A673 (cell line): ENCODE data around the gene VAV1. TPM values are rescaled to one million over a fixed set of nuclear protein-coding genes. Genes with fewer than 3 reads are reported as not detected.
"Not testable (repeated sequence)": the region's sequence is repeated elsewhere in the genome, so short reads cannot be mapped to it uniquely, and the experiment has no call there.

ENCODE experiments used
- BruUV-seq: library from RNA; stranded (reverse); fragments of 400-500 nt; replicated peaks from 2 replicates; lab custom pipeline; 2021; lab: Mats Ljungman, UMichigan
- CTCF ChIA-PET: fragments of 300-600 bp; sonication (Branson Sonifier 250); formaldehyde crosslinking; loops from one replicate; lab custom pipeline; 2022; ENCODE audit warnings: antibody characterized with exemption; lab: Charles Lee
- POLR2A ChIA-PET: fragments of 300-600 bp; sonication (Branson Sonifier 250); formaldehyde crosslinking; loops from one replicate; lab custom pipeline; 2022; ENCODE audit warnings: antibody characterized with exemption; ENCODE audit not compliant: low non-redundant PET; lab: Charles Lee
- DNase-seq: peaks from one replicate; pipeline ENCODE4 v3.0.0-alpha.2; 2015; ENCODE audit warnings: low spot score
- H3K27ac ChIP-seq: fragments of 200-600 bp; sonication (generic); 2 replicates; pipeline ENCODE4 v1.5.1; 2016; ENCODE audit warnings: mixed run types, low read depth, mild to moderate bottlenecking, mixed read lengths, antibody characterized with exemption, low read length; ENCODE audit not compliant: poor library complexity, severe bottlenecking
- H3K27me3 ChIP-seq: fragments of 200-600 bp; sonication (generic); replicated peaks from 2 replicates; pipeline ENCODE4 v1.6.1; 2017; ENCODE audit warnings: mixed run types, low read depth, mild to moderate bottlenecking, mixed read lengths, antibody characterized with exemption, low read length; ENCODE audit not compliant: insufficient read depth, poor library complexity
- H3K36me3 ChIP-seq: fragments of 200-600 bp; sonication (generic); 2 replicates; pipeline ENCODE4 v1.6.1; 2016; ENCODE audit warnings: mixed run types, mild to moderate bottlenecking, mixed read lengths, antibody characterized with exemption, low read length; ENCODE audit not compliant: insufficient read depth, poor library complexity, severe bottlenecking
- H3K4me1 ChIP-seq: fragments of 200-600 bp; sonication (generic); 2 replicates; pipeline ENCODE4 v1.6.1; 2017; ENCODE audit warnings: mixed run types, mild to moderate bottlenecking, mixed read lengths, antibody characterized with exemption, low read length; ENCODE audit not compliant: insufficient read depth, poor library complexity, severe bottlenecking
- H3K4me3 ChIP-seq: fragments of 200-600 bp; sonication (generic); 2 replicates; pipeline ENCODE4 v1.5.1; 2016; ENCODE audit warnings: low read depth, mixed run types, mild to moderate bottlenecking, mixed read lengths, low read length; ENCODE audit not compliant: poor library complexity, severe bottlenecking
- H3K9me3 ChIP-seq: fragments of 200-600 bp; sonication (generic); 2 replicates; pipeline ENCODE4 v1.6.1; 2016; ENCODE audit warnings: mixed run types, low read depth, mild to moderate bottlenecking, mixed read lengths, antibody characterized with exemption, low read length; ENCODE audit not compliant: poor library complexity, severe bottlenecking
- CTCF ChIP-seq: fragments of 300-800, 200-600 bp; sonication (generic); conservative IDR thresholded peaks from 2 replicates; pipeline ENCODE4 v1.5.1; 2017; ENCODE audit warnings: low read depth, mild to moderate bottlenecking, antibody characterized with exemption, low read length, moderate library complexity, mixed read lengths
- EZH2 ChIP-seq: fragments of 200-600 bp; sonication (generic); IDR thresholded peaks from 2 replicates; pipeline ENCODE4 v1.6.1; 2017; ENCODE audit warnings: borderline replicate concordance, low read depth, mild to moderate bottlenecking, mixed read lengths, antibody characterized with exemption, low read length; ENCODE audit not compliant: poor library complexity, severe bottlenecking
- intact Hi-C: fragments of 100-400 bp; cut with micrococcal nuclease; formaldehyde crosslinking; loops from one replicate; pipeline ENCODE4 v1.10.0; 2022; ENCODE audit not compliant: unreplicated experiment
- total RNA-seq: library from RNA; stranded (reverse); gene quantifications from 2 replicates; pipeline ENCODE4 v1.2.3, GENCODE V29; 2021

VAV1 gene
- total RNA-seq, 1 experiment from 2014 or later, result 51.6 TPM

GRCh38 chr19:6772866-6773322 lies 386 bp downstream of the VAV1 start:
- Histone ChIP-seq H3K4me1 (peaks cover 12% of the 10 kb centered on the region), H3K27me3 (no peaks in the 10 kb centered on the region), H3K4me3 (peak overlapping the region; percentile 92), H3K36me3 (peaks cover 3% of the 10 kb centered on the region), H3K27ac (peak overlapping the region; percentile 72), H3K9me3 (no peaks in the 10 kb centered on the region)
- DNase-seq, result no peak
- no TSS peak for BruUV-seq
- CTCF ChIA-PET, result interaction anchor here (1.2 kb wide), 1 partner anchor 91 kb away, joined by 3 read pairs; no protein-coding TSS in a partner anchor
- no peak for TF ChIP-seq CTCF
- POLR2A ChIA-PET, result no interaction called here
- intact Hi-C loops, result no loop called here

- no TSS peak for BruUV-seq
- ChIA-PET CTCF (no interaction called here), POLR2A (no interaction called here)
- intact Hi-C loops, result no loop called here
- H3K4me3 ChIP-seq, result peak overlapping the region; percentile 92
- peak overlapping the region; percentile 72 for H3K27ac ChIP-seq
- H3K4me1 ChIP-seq, result peaks cover 12% of the 10 kb centered on the region
- TF ChIP-seq CTCF (no peak), EZH2 (no peak)
- H3K9me3 ChIP-seq, result no peaks in the 10 kb centered on the region
- H3K27me3 ChIP-seq, result no peaks in the 10 kb centered on the region
- peaks cover 3% of the 10 kb centered on the region for H3K36me3 ChIP-seq
- DNase-seq, result peak; percentile 89
Observed at GRCh38 chr19:6773323-6773931, 919 bp downstream of the VAV1 start.

GRCh38 chr19:6774821-6775707 lies 2.6 kb downstream of the VAV1 start:
- no peak overlapping the region for H3K27ac ChIP-seq
- H3K9me3 ChIP-seq, result no peaks in the 10 kb centered on the region
- TF ChIP-seq CTCF (no peak), EZH2 (no peak)
- H3K4me1 ChIP-seq, result peaks cover 25% of the 10 kb centered on the region
- ChIA-PET CTCF (no interaction called here), POLR2A (interaction anchor here (0.6 kb wide), 1 partner anchor 22 kb away, joined by 4 read pairs; no protein-coding TSS in a partner anchor)
- no peak overlapping the region for H3K4me3 ChIP-seq
- peaks cover 3% of the 10 kb centered on the region for H3K36me3 ChIP-seq
- intact Hi-C loops, result no loop called here
- H3K27me3 ChIP-seq, result no peaks in the 10 kb centered on the region
- no TSS peak for BruUV-seq
- peak; percentile 60 for DNase-seq

DNA sequence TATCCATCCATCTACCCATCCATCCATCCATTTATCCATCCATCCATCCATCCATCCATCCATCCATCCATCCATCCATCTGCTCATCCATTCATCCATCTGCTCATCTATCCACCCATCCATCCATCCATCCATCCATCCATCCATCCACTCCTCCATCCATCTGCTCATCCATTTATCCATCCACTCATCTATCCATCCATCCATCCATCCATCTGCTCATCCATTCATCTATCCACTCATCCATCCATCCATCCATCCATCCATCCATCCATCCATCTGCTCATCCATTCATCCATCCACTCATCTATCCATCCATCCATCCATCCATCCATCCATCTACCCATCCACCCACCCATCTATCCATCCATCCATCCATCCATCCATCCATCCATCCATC lies 3.5 kb downstream of the VAV1 start:
- H3K9me3 ChIP-seq, CTCF ChIA-PET, BruUV-seq, intact Hi-C loops, DNase-seq, H3K27ac ChIP-seq, POLR2A ChIA-PET, H3K27me3 ChIP-seq, H3K36me3 ChIP-seq, H3K4me3 ChIP-seq: not testable (repeated sequence)
- H3K4me1 ChIP-seq, result peaks cover 27% of the 10 kb centered on the region
